Vagina (tissue), 2 donors: ENCODE measurements around the gene TSNAXIP1. TPM values are rescaled to one million over a fixed set of nuclear protein-coding genes. Genes with fewer than 3 reads are reported as not detected.
A peak's percentile ranks its signal among the peaks of the same experiment; 100 is the strongest.
"Not testable (repeated sequence)": the region's sequence is repeated elsewhere in the genome, so short reads cannot be mapped to it uniquely, and the experiment has no call there.

ENCODE experiments used
- DNase-seq, 2 donors: peaks; one replicate each; pipeline ENCODE4 v3.0.0-alpha.2; 2017; ENCODE audit errors: extremely low spot score in 2 of 2
- H3K27ac ChIP-seq: fragments of 200-600 bp; sonication (generic); one replicate; pipeline ENCODE4 v1.5.1; 2019
- H3K27me3 ChIP-seq: fragments of 200-600 bp; sonication (generic); one replicate; pipeline ENCODE4 v1.5.1; 2019
- H3K36me3 ChIP-seq, 2 donors: fragments of 200-600 bp; sonication (generic); one replicate each; pipeline ENCODE4 v1.5.1; 2017 to 2019
- H3K4me1 ChIP-seq: fragments of 200-600 bp; sonication (generic); one replicate; pipeline ENCODE4 v1.5.1; 2019
- H3K4me3 ChIP-seq, 2 donors: fragments of 200-600 bp; sonication (generic); 1 replicate in 1 of 2; 2 replicates in 1 of 2; pipeline ENCODE4 v1.5.1; 2016 to 2019
- H3K9me3 ChIP-seq: fragments of 200-600 bp; sonication (generic); one replicate; pipeline ENCODE4 v1.5.1; 2019
- CTCF ChIP-seq, 3 experiments: fragments of 450-650 bp in 2 of 3; fragments of 200-600 bp in 1 of 3; sonication (generic) in 1 of 3; IDR thresholded peaks; one replicate each; pipeline ENCODE4 v1.5.1; 2017 to 2019; ENCODE audit warnings: antibody characterized with exemption in 3 of 3, mild to moderate bottlenecking in 2 of 3, moderate library complexity in 2 of 3
- POLR2A ChIP-seq, 2 donors: fragments of 450-650 bp; IDR thresholded peaks; one replicate each; pipeline ENCODE4 v1.6.1; 2017; ENCODE audit warnings: antibody characterized with exemption in 2 of 2, mild to moderate bottlenecking in 2 of 2, moderate library complexity in 2 of 2
- POLR2AphosphoS5 ChIP-seq, 2 donors: sonication (generic); formaldehyde crosslinking; IDR thresholded peaks; one replicate each; pipeline ENCODE4 v1.9.0; 2017; ENCODE audit warnings: antibody characterized with exemption in 2 of 2, mild to moderate bottlenecking in 2 of 2, low read depth in 1 of 2; ENCODE audit not compliant: insufficient read depth in 1 of 2
- intact Hi-C: fragments of 100-400 bp; cut with DNase I; formaldehyde crosslinking; loops from one replicate; pipeline ENCODE4 v1.15.1; 2023
- total RNA-seq: library from RNA; depleted of rRNA; stranded (reverse); fragments of >200 nt; gene quantifications from one replicate; pipeline ENCODE4 v1.2.3, GENCODE V29; 2016

The TSNAXIP1 gene
- total RNA-seq, 1 donor from 2014 or later = not detected

- H3K9me3 ChIP-seq = no peaks in the 10 kb centered on the region
- TF ChIP-seq POLR2A (IDR thresholded peaks at IDR 0.05) (no peak), POLR2AphosphoS5 (IDR thresholded peaks at IDR 0.05; ENCODE audit: insufficient read depth in 1 of 2, low read depth in 1 of 2) (no peak), CTCF (IDR thresholded peaks at IDR 0.05) (no peak)
- H3K4me3 ChIP-seq = peak overlapping the region; percentile 64 to 70
- no peaks in the 10 kb centered on the region for H3K27me3 ChIP-seq
- peak overlapping the region; percentile 24 for H3K27ac ChIP-seq
- intact Hi-C loops = no loop called here
- peaks cover 20% of the 10 kb centered on the region for H3K4me1 ChIP-seq
- peaks cover 0 to 31% of the 10 kb centered on the region in 2 donors for H3K36me3 ChIP-seq
- no peak for DNase-seq
These were observed 27.5 kb downstream of the TSNAXIP1 start for GRCh38 chr16:67834242-67834614.

- H3K4me3 ChIP-seq, H3K9me3 ChIP-seq, DNase-seq, H3K36me3 ChIP-seq, H3K27me3 ChIP-seq, H3K27ac ChIP-seq, intact Hi-C loops: not testable (repeated sequence)
- peaks cover 23% of the 10 kb centered on the region for H3K4me1 ChIP-seq
These were observed 30.5 kb downstream of the TSNAXIP1 start for GRCh38 chr16:67837190-67837589.

- TF ChIP-seq POLR2A (IDR thresholded peaks at IDR 0.05) (no peak), CTCF (IDR thresholded peaks at IDR 0.05) (no peak), POLR2AphosphoS5 (IDR thresholded peaks at IDR 0.05; ENCODE audit: insufficient read depth in 1 of 2, low read depth in 1 of 2) (no peak)
- intact Hi-C loops = no loop called here
- DNase-seq = no peak
- Histone ChIP-seq H3K27me3 (no peaks in the 10 kb centered on the region), H3K9me3 (no peaks in the 10 kb centered on the region), H3K4me3 (no peak overlapping the region), H3K27ac (no peak overlapping the region), H3K36me3 (no peaks in the 10 kb centered on the region), H3K4me1 (peaks cover 19% of the 10 kb centered on the region)
These were observed 31.1 kb downstream of the TSNAXIP1 start for GRCh38 chr16:67837811-67838210.

GRCh38 chr16:67841198-67841815 is 34.6 kb downstream of the TSNAXIP1 start:
- Histone ChIP-seq H3K9me3 (no peaks in the 10 kb centered on the region), H3K36me3 (no peaks in the 10 kb centered on the region), H3K4me3 (peak overlapping the region; percentile 64 to 72), H3K4me1 (peaks cover 42% of the 10 kb centered on the region), H3K27me3 (no peaks in the 10 kb centered on the region), H3K27ac (peak overlapping the region; percentile 100)
- DNase-seq = no peak
- no peak for TF ChIP-seq CTCF (IDR thresholded peaks at IDR 0.05)
- no peak for TF ChIP-seq POLR2AphosphoS5 (IDR thresholded peaks at IDR 0.05; ENCODE audit: insufficient read depth in 1 of 2, low read depth in 1 of 2)
- no peak for TF ChIP-seq POLR2A (IDR thresholded peaks at IDR 0.05)
- intact Hi-C loops = no loop called here

- H3K9me3 ChIP-seq = no peaks in the 10 kb centered on the region
- DNase-seq = peak in 1 of 2 donors; percentile 96
- TF ChIP-seq POLR2A (IDR thresholded peaks at IDR 0.05) (peak in 1 of 2 donors; percentile 72), CTCF (IDR thresholded peaks at IDR 0.05) (peak; percentile 58 to 94 (median 77)), POLR2AphosphoS5 (IDR thresholded peaks at IDR 0.05; ENCODE audit: insufficient read depth in 1 of 2, low read depth in 1 of 2) (peak; percentile 81 to 87)
- intact Hi-C loops = no loop called here
- peaks cover 42% of the 10 kb centered on the region for H3K4me1 ChIP-seq
- no peaks in the 10 kb centered on the region for H3K36me3 ChIP-seq
- peak within 1 kb of the TSS; percentile 100 for H3K27ac ChIP-seq
- no peaks in the 10 kb centered on the region for H3K27me3 ChIP-seq
- peak within 1 kb of the TSS; percentile 64 to 72 for H3K4me3 ChIP-seq
These were observed 35.3 kb downstream of the TSNAXIP1 start, which contains the start of gene THAP11 for GRCh38 chr16:67841816-67842508. Gene THAP11 (plus strand): TSS chr16:67842320. CDS start chr16:67842555, 235 bp downstream.
